ENCODE data around the gene PKP1.

Gene PKP1

DNA sequence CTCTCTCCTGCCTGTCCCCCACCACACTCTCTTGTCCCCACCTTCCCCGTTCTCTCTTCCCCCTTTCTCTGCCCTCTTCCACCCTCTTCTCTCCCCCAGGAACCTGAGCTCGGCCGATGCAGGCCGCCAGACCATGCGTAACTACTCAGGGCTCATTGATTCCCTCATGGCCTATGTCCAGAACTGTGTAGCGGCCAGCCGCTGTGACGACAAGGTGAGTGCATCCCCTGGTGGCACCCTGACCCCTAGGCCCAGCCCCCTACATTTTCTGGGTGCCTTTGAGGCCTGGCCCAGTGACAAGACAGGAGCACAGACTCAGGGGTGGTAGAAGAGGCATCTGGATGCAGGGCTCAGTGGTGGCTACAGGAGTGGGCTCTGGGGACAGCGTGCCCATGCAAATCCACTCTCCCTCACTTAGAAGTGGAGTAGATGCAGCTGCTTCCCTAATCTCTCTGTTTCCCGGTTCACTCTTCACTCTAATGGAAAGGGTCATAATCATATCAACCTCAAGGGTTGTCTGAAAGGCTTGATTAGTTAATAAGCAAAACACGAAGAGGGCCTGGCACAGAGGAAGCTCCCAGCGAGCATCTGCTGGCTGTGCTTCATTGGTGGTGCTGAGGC is 37.0 kb downstream of the PKP1 start:
- DNase-seq (ENCODE audit: insufficient read length, low spot score) (no peak), FAIRE-seq (no peak)
- TF ChIP-seq, protein P1, sequence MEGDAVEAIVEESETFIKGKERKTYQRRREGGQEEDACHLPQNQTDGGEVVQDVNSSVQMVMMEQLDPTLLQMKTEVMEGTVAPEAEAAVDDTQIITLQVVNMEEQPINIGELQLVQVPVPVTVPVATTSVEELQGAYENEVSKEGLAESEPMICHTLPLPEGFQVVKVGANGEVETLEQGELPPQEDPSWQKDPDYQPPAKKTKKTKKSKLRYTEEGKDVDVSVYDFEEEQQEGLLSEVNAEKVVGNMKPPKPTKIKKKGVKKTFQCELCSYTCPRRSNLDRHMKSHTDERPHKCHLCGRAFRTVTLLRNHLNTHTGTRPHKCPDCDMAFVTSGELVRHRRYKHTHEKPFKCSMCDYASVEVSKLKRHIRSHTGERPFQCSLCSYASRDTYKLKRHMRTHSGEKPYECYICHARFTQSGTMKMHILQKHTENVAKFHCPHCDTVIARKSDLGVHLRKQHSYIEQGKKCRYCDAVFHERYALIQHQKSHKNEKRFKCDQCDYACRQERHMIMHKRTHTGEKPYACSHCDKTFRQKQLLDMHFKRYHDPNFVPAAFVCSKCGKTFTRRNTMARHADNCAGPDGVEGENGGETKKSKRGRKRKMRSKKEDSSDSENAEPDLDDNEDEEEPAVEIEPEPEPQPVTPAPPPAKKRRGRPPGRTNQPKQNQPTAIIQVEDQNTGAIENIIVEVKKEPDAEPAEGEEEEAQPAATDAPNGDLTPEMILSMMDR (IDR thresholded peaks at IDR 0.05; ENCODE audit: insufficient read depth, missing control alignments): no peak

DNA sequence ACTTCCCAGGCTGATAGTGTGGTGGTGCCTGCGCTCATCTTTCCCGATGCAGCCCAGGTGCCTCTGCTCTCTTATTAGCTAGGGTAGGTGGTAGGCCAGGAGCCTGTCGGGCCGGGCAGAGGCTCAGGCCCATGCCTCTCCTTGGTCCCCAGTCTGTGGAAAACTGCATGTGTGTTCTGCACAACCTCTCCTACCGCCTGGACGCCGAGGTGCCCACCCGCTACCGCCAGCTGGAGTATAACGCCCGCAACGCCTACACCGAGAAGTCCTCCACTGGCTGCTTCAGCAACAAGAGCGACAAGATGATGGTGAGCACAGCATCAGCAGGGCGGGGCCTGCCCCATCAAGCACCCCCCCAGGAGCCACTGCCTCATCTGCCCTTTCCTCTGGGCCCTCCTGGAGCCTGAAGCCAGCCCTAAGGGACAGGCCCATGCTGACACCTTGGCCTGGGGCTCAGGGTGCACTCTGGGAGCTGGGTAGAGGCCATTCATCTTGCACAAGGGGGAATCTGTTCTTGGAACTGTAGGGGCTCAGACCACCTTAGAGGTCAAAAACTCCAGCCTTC is 38.6 kb downstream of the PKP1 start:
- TF ChIP-seq, protein P1 (IDR thresholded peaks at IDR 0.05; ENCODE audit: insufficient read depth, missing control alignments): no peak
- no peak for DNase-seq (ENCODE audit: insufficient read length, low spot score)
- FAIRE-seq: no peak

DNA sequence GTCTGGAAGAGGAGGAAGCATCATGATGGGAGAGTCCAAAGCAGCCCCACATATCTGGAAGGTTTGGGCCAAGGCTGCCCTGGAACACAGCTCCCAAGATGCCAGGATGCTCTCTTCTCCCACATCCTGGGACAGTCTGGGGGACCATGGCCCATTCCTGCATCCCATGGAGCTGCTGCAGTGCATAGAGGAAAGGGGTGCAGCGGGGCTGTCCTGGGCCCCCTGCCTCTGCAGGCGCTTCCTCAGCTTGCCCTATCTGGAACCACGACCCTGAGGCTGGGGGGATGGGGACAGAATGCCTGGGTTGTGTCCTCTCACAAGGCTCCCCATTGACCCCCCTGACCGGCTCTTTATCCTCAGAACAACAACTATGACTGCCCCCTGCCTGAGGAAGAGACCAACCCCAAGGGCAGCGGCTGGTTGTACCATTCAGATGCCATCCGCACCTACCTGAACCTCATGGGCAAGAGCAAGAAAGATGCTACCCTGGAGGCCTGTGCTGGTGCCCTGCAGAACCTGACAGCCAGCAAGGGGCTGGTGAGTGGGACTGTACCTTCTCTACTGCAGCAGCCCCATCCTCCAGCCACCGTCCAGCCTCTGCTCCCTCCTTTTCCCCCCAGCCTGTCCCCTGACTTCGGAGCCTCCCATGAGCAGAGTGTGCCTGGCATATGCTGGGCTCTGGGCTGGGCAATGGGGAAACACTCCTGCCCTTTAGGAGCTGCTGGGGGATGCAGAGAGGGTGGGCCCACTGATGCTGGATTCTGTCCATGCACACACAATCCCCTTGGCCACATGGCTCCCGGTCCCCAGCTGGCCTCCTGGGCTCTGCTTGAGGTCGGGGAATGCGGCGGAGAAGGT is 39.6 kb downstream of the PKP1 start:
- TF ChIP-seq, protein P1 (IDR thresholded peaks at IDR 0.05; ENCODE audit: insufficient read depth, missing control alignments): no peak
- FAIRE-seq (no peak), DNase-seq (ENCODE audit: insufficient read length, low spot score) (no peak)

DNA sequence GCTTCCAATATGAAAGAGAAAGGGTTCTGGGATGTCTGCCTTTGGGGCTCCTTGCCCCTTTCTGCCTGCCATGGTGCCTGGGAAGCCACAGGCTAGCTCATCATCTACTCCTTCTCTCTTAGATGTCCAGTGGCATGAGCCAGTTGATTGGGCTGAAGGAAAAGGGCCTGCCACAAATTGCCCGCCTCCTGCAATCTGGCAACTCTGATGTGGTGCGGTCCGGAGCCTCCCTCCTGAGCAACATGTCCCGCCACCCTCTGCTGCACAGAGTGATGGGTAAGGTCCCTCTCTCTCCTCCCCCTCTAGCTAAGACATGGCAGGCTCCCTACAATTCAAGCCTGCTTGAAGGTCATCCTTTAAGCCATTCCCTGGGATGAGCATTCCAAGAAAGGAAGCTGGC is 41.0 kb downstream of the PKP1 start:
- FAIRE-seq (no peak), DNase-seq (ENCODE audit: insufficient read length, low spot score) (no peak)
- TF ChIP-seq, protein P1 (IDR thresholded peaks at IDR 0.05; ENCODE audit: insufficient read depth, missing control alignments): no peak

DNA sequence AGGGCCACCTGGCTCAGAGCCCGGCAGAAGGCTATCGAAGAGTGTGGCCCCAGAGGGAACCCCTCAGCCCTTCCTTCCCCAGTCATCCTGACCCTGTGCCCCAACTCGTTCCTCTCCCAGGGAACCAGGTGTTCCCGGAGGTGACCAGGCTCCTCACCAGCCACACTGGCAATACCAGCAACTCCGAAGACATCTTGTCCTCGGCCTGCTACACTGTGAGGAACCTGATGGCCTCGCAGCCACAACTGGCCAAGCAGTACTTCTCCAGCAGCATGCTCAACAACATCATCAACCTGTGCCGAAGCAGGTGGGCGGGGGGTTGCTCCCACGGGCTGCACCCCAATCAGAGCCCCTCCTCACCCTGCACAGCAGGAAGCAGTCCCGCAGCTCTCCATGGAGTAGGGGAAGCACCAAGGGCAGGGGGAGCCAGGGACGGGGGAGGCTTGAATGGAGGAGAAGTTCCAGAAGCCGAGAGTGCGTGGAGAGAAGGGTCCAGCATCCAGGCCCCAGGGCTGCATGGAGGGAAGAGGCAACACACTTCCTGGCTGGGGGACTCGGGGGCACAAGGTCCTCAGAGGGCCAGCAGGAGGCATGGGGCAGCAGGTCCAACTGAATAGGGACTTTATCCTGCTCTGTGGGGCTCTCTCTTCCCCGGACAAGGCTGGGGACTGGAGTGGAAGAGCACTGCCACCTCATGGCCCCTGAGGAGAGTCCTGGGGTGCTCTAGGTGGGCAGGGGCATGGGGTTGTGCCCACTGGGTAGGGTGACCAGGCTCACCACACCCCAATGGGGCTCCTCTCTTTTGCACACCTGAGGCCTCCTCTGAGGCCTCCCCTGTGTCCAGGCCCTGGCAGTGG is 41.7 kb downstream of the PKP1 start:
- TF ChIP-seq, protein P1 (IDR thresholded peaks at IDR 0.05; ENCODE audit: insufficient read depth, missing control alignments): no peak
- FAIRE-seq: no peak
- DNase-seq (ENCODE audit: insufficient read length, low spot score): no peak

DNA sequence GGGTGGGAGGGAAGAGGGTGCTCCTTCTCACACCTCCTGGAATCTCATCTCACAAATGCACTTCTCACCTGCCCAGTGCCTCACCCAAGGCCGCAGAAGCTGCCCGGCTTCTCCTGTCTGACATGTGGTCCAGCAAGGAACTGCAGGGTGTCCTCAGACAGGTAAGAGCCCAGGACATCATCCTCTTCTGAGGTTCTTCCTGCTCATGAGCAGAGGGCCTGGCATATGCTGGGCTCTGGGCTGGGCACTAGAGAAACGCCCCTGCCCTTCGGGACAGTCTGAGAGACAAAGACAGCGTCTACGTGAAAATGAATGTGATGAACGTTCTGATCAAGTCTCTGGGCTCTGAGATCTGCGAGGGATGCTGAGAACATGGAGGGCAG is 42.4 kb downstream of the PKP1 start:
- TF ChIP-seq, protein P1 (IDR thresholded peaks at IDR 0.05; ENCODE audit: insufficient read depth, missing control alignments): no peak
- no peak for DNase-seq (ENCODE audit: insufficient read length, low spot score)
- FAIRE-seq: no peak

Measured in D721Med (cell line).